Astrocyte (in vitro differentiated cells and primary cell): ENCODE data around the gene FAR1.

Experiments
- EZH2 ChIP-seq: IDR thresholded peaks from 2 replicates; pipeline ENCODE4 v1.6.1; 2012; ENCODE audit warnings: mild to moderate bottlenecking, low read length, inconsistent platforms; ENCODE audit not compliant: insufficient read depth
- TF ChIP-seq, protein P1 (sequence below): IDR thresholded peaks from 2 replicates; pipeline ENCODE4 v1.5.1; 2011; ENCODE audit warnings: low read depth, mild to moderate bottlenecking, inconsistent platforms, low read length, moderate library complexity; ENCODE audit not compliant: insufficient read depth

DNA sequence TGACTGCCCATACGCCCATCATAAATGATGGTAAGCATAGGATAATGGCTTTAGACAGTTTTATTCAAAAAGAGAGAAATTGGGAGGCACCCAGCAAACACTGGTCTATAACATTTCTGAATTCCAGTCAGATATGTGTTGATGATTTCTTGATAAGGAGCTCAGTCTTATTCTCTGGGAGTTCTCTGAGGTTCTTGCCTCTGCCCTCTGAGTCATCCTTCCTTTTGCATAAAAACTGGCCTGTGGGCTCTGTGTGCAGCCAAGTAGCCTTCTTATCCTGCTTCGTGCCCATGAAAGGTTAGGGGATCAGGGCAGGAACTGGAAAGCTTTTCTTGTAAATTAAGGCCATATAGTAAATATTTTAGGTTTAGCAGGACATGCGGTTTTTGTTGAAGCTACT lies 48.9 kb downstream of the FAR1 start:
- no peak for TF ChIP-seq EZH2
- TF ChIP-seq, protein P1, sequence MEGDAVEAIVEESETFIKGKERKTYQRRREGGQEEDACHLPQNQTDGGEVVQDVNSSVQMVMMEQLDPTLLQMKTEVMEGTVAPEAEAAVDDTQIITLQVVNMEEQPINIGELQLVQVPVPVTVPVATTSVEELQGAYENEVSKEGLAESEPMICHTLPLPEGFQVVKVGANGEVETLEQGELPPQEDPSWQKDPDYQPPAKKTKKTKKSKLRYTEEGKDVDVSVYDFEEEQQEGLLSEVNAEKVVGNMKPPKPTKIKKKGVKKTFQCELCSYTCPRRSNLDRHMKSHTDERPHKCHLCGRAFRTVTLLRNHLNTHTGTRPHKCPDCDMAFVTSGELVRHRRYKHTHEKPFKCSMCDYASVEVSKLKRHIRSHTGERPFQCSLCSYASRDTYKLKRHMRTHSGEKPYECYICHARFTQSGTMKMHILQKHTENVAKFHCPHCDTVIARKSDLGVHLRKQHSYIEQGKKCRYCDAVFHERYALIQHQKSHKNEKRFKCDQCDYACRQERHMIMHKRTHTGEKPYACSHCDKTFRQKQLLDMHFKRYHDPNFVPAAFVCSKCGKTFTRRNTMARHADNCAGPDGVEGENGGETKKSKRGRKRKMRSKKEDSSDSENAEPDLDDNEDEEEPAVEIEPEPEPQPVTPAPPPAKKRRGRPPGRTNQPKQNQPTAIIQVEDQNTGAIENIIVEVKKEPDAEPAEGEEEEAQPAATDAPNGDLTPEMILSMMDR, result no peak
